DOHH2 (cell line): Measurements from ENCODE around the gene SIPA1L3.

Experiments used
- EZH2phosphoT487 ChIP-seq: fragments of 200-600 bp; sonication (generic); IDR thresholded peaks from 2 replicates; pipeline ENCODE4 v1.6.1; 2017; ENCODE audit warnings: borderline replicate concordance, mild to moderate bottlenecking, antibody characterized with exemption, low read length, moderate library complexity, mixed read lengths
- TF ChIP-seq, protein P1 (sequence below): fragments of 200-600 bp; sonication (generic); IDR thresholded peaks from one replicate; pipeline ENCODE4 v1.5.1; 2014; ENCODE audit warnings: antibody characterized with exemption, mild to moderate bottlenecking, low read depth, low read length; ENCODE audit not compliant: poor library complexity, severe bottlenecking

DNA sequence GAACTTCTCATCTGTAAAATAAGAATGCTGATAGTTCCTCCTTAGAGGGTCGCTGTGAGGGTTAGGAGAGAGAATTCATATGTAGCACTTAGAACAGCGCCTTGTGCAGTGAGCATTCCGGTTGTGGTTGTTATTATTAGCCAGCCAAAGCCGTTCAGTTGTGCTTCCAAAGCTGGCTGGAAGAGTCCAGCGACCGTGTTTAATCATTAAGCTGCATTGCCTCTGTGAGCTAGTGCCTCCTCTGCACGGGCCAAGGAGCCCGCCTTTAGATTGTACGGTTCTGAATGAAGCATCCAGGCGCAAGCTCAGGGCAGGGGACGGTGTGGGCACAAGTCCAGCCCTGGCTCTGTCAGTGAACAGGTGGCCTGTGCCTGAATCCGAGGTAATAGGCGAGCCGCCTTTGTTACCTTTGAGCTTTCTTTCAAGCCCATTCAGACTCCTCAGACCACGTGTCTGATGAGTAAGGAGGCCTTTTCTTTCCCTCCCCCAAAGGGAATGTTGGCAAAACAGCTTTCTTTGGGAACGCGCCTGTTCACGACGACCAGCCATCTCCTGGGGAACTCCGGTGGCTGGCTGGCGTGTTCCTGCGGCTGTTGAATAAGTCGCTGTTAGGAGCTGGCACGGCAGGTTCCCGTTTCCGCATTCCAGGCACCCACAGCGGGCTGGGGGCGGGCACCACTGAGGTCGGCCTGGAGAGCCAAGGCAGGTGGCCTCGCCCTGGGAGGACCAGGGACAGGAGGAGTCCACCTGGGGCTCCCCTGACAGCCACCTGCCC lies 25.1 kb downstream of the SIPA1L3 start:
- TF ChIP-seq, protein P1, sequence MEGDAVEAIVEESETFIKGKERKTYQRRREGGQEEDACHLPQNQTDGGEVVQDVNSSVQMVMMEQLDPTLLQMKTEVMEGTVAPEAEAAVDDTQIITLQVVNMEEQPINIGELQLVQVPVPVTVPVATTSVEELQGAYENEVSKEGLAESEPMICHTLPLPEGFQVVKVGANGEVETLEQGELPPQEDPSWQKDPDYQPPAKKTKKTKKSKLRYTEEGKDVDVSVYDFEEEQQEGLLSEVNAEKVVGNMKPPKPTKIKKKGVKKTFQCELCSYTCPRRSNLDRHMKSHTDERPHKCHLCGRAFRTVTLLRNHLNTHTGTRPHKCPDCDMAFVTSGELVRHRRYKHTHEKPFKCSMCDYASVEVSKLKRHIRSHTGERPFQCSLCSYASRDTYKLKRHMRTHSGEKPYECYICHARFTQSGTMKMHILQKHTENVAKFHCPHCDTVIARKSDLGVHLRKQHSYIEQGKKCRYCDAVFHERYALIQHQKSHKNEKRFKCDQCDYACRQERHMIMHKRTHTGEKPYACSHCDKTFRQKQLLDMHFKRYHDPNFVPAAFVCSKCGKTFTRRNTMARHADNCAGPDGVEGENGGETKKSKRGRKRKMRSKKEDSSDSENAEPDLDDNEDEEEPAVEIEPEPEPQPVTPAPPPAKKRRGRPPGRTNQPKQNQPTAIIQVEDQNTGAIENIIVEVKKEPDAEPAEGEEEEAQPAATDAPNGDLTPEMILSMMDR = peak; percentile 24
- TF ChIP-seq EZH2phosphoT487 = no peak
